CD1c-positive myeloid dendritic cell (primary cell): ENCODE results near the gene PEG3.

Source experiments
- DNase-seq: peaks from one replicate; pipeline ENCODE4 v3.0.0-alpha.2; 2016; ENCODE audit errors: extremely low spot score

PEG3 gene

GRCh38 chr19:56808717-56809392 lies 31.7 kb downstream of the PEG3 start:
- DNase-seq: no peak

- no peak for DNase-seq
Measured at GRCh38 chr19:56806639-56807038, 33.9 kb downstream of the PEG3 start.
